HG02981 (cell line): ENCODE data around the gene CEP112.

Source experiments
- ATAC-seq: cut with Tn5 transposase; IDR thresholded peaks from one replicate; pipeline ENCODE4 v1.9.1; 2021; ENCODE audit warnings: mild to moderate bottlenecking, moderate library complexity; ENCODE audit not compliant: unreplicated experiment

CEP112 gene

DNA sequence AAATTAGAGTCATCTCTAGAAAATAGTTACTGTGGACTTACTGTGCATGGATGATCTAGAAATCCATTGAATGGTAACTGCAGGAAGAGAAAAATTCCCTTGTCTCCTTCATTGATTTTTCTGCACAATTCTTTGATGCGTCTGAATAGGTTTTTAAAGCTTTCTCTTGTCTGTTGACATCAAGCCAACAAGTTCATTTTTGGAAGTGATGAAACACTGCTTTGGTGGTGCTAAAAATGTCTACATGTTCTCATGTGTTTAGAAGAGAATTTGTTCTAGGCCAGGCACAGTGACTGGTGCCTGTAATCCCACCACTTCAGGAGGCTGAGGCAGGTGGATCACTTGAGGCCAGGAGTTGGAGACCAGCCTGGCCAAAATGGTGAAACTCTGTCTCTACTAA is 573.4 kb downstream of the CEP112 start:
- no peak for ATAC-seq

DNA sequence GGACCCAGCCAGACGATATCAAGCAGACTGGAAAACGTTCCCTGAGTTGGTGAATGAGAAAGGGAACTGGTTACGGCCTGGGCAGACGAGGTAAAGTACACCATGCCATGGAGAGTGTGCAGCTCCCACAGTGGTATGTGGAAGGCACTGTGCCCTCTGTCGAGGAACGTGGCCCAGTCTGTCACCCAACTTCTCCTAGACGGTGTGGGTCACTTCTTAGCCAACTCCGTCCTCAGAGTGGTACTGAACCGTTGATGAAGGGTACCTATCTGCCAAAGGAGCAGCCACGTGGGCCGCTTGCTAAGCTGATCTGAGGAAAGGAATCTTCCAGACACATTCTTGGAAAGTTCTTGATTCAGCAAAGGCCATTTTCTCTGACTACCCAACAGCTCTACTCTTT is 574.4 kb downstream of the CEP112 start:
- no peak for ATAC-seq

DNA sequence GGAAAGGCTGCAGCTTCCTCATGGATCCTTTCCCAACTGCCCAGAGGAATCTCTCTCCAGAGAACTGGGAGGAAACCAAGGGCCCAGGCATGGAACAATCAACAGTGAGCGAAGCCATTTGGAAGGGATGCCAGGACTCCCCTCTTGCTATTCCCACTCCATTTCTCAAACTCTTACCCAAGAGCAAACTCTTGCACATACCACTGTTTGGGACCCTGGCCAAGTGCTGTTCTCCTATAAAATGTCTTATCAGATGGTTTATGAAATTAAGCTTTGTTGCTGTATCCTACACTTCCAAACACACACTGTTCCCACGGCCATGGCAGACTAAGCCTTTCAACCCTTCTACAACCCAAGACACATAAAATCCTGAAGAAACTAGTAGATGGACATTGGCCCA is 582.2 kb downstream of the CEP112 start:
- ATAC-seq, result no peak

DNA sequence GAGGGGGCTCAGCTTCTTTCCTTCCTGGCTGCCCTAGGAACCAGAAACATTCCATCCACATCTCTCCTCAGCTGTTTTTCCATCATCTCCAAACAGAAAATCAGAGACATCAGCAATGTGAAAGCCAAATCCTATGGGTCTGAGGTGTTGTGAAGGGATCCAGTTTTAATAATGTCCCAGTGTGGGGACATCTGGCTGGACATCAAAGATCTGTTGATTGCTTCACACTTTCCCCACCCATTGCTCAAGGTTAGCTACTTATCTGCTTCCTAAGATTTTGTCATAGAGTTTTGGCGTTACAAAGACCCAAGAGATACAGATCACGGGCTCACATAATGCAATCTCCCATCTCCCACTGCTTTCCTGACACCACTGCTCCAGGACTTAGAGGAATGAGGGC is 582.6 kb downstream of the CEP112 start:
- ATAC-seq, result no peak

DNA sequence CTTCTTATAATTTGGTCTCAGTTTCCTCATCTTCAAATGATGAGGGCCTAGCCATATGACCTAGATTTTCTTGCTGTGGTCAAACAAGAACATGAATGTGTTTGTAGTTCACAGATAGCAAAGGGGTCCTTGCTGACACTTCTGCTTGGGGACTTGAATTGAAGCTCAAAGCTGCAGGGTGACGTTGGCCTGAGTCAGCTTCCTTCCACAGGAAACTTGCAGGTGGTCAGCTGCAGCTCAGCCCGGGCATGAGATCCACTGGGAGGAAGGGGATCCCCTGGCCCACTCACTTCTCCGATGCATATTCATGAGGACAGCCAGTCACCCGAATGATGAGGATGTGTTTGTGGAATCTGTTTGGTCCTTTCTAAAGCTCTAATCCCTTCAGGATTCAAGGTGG is 587.9 kb downstream of the CEP112 start:
- ATAC-seq, result no peak

DNA sequence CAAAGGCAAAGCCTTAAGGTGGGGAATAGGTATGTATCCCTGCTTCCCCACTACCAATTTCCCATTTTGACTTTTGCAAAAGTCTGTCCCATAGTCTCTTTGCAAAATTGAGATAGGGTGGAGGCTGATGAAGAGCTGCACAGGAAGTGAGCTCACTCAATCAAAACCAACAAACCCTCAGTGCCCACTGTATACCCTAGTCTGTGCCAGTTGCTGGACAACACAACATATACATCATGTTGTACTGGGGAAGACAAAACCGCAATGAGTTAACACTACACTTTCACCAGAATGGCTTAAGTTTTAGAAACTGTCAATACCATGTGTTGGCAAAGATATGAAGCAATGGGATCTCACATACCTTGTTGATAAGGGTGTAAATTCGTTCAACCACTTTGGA is 590.1 kb downstream of the CEP112 start:
- no peak for ATAC-seq

DNA sequence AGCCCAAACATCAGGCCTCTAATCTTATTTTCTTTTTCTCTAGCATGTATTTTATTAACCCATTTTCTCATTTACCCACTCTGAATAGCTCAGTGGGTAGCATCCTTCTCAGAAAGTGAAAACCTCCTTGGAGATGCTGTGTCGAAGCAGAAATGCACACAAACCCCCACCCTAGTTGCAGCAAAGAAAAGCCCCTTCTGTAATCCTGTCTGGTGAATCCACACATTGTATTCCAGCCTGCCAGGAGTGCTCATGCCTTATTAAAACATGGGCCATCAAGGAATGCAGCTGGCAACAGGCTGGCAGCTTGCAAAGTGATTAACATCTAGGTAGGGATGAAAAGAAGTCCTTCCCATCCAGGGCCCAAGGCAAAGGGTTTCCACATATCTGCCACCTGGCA is 590.8 kb downstream of the CEP112 start:
- no peak for ATAC-seq

DNA sequence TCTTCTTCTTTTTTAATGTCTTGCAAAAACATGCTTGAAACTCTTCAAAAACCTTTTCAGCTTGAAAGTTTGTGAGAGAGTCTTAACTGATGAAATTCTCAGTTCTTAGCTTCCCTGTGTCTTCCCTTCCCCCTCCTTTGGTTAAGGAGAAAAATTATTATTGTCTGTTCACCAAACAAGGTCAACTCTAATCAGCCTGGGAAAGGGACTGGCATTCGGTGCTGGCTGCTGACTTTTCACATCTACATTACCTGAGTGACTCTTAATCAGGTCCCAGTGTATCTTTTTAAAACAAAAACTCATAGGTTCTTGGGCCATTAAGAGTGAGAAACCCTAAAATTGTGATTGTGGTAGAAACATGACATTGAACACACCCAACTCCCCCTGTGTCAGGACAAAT is 591.4 kb downstream of the CEP112 start:
- no peak for ATAC-seq

DNA sequence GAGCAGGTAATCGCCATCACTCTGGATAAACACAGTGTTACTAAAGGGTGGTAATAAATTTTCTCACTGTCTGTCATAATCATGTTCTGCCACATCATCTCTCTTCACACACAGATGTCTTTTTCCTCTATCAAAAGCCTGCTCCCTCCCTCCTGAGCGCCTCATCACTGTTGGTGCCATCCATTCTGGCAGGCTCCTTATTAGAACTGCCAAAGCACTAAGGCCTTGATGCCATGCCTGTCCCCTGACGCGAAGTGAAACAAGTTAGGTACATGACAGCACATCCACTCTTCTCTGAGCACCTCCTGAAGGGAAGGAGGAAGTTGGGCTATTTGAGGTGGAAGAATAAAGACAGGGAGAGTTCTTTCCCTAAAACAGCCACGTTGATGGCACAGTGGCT is 592.3 kb downstream of the CEP112 start:
- no peak for ATAC-seq

DNA sequence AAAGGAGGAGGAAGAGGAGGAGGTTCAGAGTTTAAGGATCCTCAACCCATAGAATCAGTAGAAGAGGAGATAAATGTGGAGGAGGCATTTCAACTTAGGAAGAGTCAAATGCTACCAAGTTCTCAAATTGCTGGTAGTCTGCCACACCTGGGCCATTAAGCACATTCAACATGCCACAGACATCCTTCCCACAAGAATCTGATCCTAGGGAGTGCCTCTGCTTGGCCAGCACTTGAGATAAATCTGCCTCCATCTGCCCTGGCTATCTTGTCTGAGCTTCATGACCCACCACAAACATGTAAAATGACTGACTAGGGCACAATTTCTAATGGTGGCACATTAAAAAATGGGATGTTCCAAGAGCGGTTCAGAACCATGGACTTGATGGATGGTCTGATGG is 593.2 kb downstream of the CEP112 start:
- no peak for ATAC-seq

DNA sequence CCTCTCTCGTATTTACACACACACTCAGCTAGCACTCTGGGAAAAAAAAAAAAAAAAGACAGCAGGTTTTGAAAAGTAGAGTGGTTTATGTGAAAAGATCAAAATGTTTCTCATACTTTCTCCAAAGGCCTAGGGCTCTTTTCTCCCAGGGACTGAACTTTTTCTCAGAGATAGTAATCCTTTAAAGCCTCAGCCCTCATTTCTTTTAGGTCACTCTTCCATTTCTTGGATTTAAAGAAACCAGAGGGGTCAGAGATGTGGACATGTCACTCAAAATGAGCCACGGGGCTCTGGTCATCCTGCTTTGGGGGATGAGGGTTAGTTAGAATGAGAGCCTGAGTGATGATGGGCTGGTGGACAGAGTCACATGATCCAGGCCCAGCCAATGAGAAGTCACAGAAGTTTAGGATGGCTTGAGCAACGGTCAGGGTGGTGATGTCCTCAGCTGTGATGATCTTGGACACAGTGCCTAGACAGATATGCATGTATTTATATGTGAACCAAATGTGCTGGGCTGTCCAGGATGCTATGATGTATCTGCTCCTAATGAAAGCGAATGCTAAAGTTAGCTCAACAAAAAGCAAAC is 596.8 kb downstream of the CEP112 start:
- ATAC-seq, result no peak

DNA sequence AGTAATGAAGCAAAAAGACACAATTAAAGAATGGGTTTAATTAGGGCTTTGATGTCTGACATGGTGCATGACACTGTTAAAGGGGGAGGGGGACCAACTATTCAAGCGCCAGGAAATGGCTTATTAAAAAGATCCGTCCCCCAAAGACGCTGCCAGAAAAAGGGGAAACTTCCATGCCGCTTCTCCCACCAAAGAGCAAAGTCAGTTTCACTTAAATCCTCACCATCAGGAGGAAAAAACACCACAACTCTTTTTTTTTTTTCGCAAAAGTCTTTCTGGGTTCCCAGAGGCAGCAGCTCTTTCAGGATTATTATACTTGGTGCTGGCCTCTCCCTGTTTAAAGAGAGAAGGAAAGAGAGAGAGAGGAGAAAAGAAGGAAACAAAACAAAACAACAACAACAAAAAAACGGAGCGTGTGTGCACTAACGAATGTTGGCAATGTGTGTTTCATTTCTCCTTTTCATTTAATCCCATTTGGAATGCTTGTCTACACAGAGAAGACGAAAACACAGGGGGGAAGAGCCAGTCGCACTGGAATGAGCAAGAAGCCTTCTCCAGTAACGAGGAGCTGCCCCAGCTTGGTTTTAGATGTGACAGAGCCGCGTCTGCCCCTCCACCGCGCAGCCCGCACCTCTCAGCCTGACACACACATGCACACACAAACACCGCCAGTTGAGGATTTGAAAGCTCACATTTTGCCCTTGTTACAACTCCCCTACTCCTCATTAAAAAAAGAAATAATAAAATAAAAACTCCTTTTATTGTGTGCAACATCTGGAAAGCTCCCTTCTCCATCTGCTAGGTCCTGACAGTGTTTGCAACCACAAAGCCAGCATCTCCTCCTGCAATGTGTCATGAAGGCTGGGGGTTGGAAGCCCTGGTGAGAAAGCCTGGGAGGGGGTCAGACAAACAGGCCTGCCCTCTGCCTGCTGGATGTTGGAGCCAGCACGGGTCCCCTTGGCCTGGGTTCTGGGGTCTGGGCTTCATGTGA is 597.8 kb downstream of the CEP112 start:
- ATAC-seq, result no peak

DNA sequence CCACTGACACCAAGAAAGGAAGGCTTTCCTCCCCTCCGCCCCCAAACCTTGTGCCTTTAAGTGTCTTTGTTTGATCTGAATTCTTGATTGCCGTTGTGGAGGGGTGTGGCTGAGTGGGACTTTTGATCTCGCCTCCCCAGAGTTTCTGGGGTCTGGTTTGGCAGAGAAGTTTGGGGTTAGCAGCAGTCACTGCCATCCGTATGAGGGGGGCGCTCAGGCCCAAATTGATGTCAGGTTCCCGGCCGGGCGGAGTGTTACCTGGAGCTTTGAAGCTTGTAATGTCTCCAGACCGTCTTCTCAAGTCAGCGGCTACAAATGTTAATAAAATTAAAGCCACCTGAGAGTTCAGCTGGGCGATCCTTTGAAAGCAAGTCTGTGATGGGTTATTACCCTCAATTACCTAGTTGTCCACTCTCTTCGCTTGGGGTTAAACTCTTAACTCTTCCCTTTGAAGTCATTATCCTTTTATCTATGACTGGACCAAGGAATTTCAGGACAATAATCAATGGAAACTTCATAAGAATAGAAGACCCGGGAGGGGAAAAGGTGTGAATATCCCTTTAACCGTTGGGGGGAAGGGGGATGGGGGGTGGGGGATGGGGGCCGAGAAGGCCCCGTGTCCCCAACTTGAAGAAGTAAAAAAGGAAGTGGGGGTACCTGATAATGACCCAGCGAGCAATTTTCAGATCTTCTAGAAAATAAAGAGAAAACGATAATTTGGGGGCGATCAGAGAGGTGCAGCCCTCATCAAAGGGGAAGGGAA is 598.7 kb downstream of the CEP112 start:
- no peak for ATAC-seq

DNA sequence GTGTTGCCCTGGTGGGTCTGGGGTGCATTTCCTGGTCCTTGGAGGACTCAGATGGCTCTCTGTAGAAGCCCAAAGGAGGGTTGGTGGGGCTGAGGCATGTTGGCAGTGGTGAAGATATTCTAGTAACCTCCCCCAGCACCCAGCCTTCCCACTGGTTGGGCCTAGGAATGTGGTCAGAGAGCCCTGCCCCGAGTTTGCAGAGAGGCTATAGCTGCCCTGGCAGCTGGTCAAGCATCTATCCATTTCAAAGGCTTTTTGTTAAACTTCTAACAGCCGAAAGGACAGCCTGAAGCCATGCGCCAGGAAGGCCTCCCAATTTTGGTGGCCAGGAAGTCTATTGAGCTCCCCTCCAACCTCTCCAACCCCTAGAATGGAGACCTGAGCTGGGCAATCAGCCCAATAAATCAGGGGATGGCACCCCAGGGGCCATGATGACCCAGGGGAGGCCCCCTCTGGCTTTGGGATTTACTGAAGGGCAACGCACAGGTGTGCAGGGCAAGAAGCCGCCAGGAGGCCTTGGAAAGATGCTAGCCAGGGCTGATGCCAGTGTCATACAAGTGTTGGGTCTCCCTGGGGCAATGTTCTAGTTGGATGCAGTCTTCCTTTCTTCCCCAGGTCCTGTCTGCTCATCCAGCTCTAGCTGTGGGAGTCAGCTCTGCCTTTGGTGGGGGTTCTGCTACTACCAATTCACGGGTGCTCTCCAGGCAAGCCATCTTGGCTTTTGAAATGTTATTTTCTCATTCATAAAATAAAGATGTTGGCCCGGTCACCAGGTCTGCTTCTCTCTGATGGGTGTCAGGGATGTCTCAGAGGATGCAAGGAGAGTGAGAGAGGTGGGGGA is 599.6 kb downstream of the CEP112 start:
- ATAC-seq, result no peak

DNA sequence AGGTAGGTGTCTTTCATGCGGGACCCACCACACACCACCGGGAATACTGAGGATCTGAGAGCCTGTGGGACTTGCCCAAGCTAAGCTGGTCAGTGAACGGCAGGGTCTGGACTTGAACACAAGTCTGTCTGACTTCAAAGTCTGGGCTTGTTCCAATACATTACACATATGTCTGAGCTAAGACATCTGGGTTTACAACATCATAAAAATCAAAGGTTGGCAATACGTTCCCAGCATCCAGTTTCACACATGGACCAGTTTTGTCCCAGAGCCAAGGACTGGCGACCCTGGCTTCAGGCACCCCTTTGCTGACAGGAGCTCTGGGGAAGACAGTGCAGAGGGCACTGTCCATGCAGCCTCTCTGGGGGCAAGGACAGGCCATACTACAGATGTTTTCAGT is 602.6 kb downstream of the CEP112 start:
- ATAC-seq, result no peak

DNA sequence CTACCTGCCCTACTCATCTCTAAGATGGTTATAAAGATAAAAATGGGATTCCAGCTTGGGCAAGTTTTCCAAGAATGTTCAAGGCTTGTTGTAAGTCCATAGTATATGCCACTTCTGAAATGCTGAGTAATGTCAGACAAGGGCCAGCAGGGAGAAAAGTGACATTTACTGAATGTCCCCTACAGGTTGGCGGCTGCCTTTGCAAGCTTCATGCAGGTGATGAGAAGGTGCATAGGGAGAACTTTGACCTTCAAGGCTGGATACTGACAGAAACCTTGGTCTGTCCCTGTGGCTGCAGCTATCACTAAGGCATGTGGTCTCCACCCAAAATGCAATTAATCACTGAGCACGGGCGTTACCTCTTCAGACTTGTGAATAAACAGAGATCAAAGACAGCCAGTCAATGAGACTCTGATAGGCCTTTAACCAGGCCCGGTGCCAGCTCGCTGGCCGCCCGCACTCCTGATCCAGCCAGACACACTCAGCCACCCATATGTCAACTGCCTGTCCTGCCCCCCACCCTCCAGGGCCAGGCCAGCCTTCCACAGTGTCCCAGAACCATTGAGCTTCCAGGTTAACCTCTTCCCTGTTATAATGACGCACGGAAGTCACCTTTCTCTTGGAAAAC is 603.6 kb downstream of the CEP112 start:
- ATAC-seq, result no peak

DNA sequence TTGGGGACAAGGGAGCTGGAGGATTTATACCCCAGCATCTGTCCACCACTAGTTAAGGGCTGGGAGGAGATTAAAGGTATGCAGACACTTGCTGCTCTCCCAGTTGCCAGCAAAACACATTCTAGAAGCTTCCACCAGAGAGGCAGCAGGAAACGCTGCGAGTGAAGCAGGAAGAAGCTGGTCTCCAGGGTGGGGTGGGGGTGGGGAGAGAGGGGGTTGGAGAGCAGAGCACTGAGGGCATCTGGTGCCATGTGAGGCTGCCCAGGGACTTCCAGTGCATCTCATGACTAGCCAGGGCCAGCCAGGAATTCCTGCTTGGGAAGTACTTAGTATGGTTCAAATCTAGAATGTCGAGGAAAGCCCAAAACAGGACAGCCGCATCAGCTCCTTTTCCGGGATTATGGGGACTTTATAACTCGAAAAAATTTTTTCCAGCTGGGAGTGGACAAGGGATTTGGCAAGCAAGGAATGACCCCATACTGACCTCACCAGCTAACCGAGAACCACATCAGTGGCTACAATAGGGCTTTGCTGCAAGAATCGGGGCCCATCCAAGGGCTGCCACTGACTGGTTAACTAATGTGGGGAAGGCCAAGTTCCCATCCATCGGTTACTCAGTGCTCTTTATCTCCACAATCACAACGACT is 604.3 kb downstream of the CEP112 start:
- no peak for ATAC-seq

DNA sequence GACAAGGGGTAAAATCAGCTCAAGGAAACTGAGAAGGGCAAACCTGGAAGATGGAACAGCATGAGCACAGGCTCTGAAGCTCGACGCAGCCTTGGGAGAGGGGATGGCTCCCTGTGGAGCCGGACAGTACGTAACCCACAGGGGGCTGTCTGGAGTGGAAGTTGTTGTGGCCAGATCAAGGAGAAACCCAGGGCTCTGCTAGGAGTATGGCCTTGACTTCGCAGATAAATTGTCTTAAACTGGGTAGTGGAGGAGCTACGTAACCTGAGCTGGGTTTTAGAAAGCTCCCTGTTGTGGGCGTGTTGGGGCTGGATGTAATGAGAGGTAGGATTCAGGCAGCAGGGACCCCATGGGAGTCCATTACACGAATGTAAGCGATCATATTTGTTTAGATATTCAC is 605.0 kb downstream of the CEP112 start:
- ATAC-seq, result no peak
